Mesothelial cell of epicardium (in vitro differentiated cells): ENCODE results near the gene LEAP2. TPM values are rescaled to one million over a fixed set of nuclear protein-coding genes. Genes with fewer than 3 reads are reported as not detected.
A peak's percentile ranks its signal among the peaks of the same experiment; 100 is the strongest.

ENCODE experiments used
- DNase-seq, 2 experiments: peaks; one replicate each; pipeline ENCODE4 v3.0.0; 2021; ENCODE audit warnings: low spot score in 2 of 2; ENCODE audit not compliant: unreplicated experiment in 2 of 2
- H3K27ac Mint-ChIP-seq: 2 replicates; pipeline ENCODE4 v1.8.0; 2021; ENCODE audit warnings: mixed read lengths
- H3K27me3 Mint-ChIP-seq: 2 replicates; pipeline ENCODE4 v1.8.0; 2021; ENCODE audit warnings: low read depth, mixed read lengths
- H3K36me3 Mint-ChIP-seq: 2 replicates; pipeline ENCODE4 v1.8.0; 2021; ENCODE audit warnings: mixed read lengths
- H3K4me1 Mint-ChIP-seq: 2 replicates; pipeline ENCODE4 v1.8.0; 2021; ENCODE audit warnings: mixed read lengths
- H3K4me3 Mint-ChIP-seq: 2 replicates; pipeline ENCODE4 v1.8.0; 2021; ENCODE audit warnings: mild to moderate bottlenecking, moderate library complexity, mixed read lengths
- H3K9me3 Mint-ChIP-seq: 2 replicates; pipeline ENCODE4 v1.8.0; 2021; ENCODE audit warnings: mixed read lengths
- CTCF ChIP-seq: fragments of 200-600 bp; sonication (generic); IDR thresholded peaks from one replicate; pipeline ENCODE4 v1.5.0; 2021; ENCODE audit warnings: antibody characterized with exemption; ENCODE audit not compliant: unreplicated experiment
- total RNA-seq: library from RNA; stranded (reverse); gene quantifications from 3 replicates; pipeline ENCODE4 v1.2.1, GENCODE V29; 2021

Gene LEAP2
- total RNA-seq, 1 donor from 2014 or later, result 2.6 TPM

DNA sequence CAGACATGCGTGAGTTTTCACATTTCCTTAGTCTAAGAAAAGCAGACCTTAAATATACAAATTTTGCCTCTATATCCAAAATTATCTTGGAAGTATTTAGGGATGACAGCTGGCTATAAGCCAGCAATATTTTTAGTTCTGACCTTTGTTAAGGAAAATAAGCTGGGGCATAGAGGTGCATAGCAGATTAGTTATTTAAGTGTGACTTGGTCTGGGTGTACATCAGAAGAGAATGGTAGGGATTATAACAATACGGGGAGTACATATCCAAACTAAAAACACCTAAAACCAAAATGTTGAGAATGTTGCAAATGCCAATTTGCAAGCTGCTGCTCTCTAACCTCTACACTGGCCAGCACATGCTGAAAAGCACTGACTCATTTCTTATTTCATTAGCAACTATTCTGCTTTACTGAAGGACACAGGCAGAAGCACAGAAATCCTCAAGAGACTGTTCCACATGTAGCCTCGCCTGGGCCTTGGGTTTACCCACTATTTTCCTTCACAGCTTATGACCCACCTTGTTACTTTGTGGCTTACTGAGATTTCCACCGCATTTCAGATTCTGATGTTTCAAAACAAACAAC, 22.3 kb downstream of the LEAP2 start:
- no peak for DNase-seq
- H3K4me1 Mint-ChIP-seq, result no peaks in the 10 kb centered on the region
- no peaks in the 10 kb centered on the region for H3K27me3 Mint-ChIP-seq
- H3K9me3 Mint-ChIP-seq, result no peaks in the 10 kb centered on the region
- no peak for TF ChIP-seq CTCF
- no peak overlapping the region for H3K27ac Mint-ChIP-seq
- peaks cover 56% of the 10 kb centered on the region for H3K36me3 Mint-ChIP-seq
- no peak overlapping the region for H3K4me3 Mint-ChIP-seq

DNA sequence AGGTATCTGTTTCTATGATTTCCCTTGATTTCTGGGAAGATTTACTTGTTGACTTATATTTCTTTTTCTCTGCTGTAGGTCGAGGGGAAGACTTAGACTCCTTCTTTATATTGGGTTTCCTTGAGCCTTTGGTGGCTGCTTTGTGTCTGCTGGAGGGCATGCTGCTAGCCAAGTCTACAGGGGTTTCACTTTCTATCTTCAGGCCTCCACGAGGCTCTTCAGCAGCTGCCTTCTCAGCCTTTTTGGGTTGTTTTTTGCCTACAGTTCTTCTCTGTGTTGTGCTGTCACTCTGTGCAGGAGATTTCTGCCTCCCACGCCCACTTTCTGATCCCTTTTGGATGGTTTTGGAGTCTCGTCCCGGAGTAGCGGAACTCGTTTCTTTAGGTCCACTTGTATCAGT, 23.2 kb downstream of the LEAP2 start:
- peaks cover 60% of the 10 kb centered on the region for H3K36me3 Mint-ChIP-seq
- no peak overlapping the region for H3K27ac Mint-ChIP-seq
- H3K4me1 Mint-ChIP-seq, result no peaks in the 10 kb centered on the region
- no peaks in the 10 kb centered on the region for H3K27me3 Mint-ChIP-seq
- TF ChIP-seq CTCF, result no peak
- no peak overlapping the region for H3K4me3 Mint-ChIP-seq
- H3K9me3 Mint-ChIP-seq, result no peaks in the 10 kb centered on the region
- DNase-seq, result no peak

GRCh38 chr5:132898094-132898493, 24.6 kb downstream of the LEAP2 start:
- no peaks in the 10 kb centered on the region for H3K9me3 Mint-ChIP-seq
- no peak overlapping the region for H3K27ac Mint-ChIP-seq
- no peak for DNase-seq
- no peak overlapping the region for H3K4me3 Mint-ChIP-seq
- H3K4me1 Mint-ChIP-seq, result no peaks in the 10 kb centered on the region
- no peaks in the 10 kb centered on the region for H3K27me3 Mint-ChIP-seq
- peaks cover 50% of the 10 kb centered on the region for H3K36me3 Mint-ChIP-seq
- TF ChIP-seq CTCF, result no peak

DNA sequence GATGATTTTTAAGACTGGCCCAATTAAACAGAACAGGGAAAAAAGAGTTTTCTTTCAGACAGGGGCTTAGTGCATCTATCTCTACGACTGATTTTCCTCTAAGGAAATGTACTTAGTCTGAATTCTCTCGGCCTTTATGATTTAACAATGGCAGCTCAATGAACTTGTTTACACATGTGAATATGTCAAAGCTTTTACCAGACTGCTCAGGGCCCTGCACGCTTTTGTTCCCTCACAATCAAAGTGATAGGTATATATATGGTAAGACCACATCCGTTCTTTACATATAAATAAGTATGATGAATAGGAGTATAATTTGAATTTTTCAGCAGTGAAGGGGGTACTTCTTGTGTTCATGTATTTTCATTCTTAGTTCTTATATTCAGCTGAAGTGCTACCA, 27.6 kb downstream of the LEAP2 start:
- peaks cover 41% of the 10 kb centered on the region for H3K36me3 Mint-ChIP-seq
- TF ChIP-seq CTCF, result no peak
- no peaks in the 10 kb centered on the region for H3K27me3 Mint-ChIP-seq
- no peaks in the 10 kb centered on the region for H3K9me3 Mint-ChIP-seq
- no peak for DNase-seq
- H3K4me1 Mint-ChIP-seq, result no peaks in the 10 kb centered on the region
- H3K4me3 Mint-ChIP-seq, result no peak overlapping the region
- H3K27ac Mint-ChIP-seq, result no peak overlapping the region

- no peak for TF ChIP-seq CTCF
- Mint-ChIP-seq H3K4me3 (no peak overlapping the region), H3K27me3 (no peaks in the 10 kb centered on the region), H3K9me3 (no peaks in the 10 kb centered on the region), H3K36me3 (peaks cover 34% of the 10 kb centered on the region), H3K4me1 (no peaks in the 10 kb centered on the region), H3K27ac (no peak overlapping the region)
- no peak for DNase-seq
Observed at GRCh38 chr5:132901730-132902129, 28.3 kb downstream of the LEAP2 start.

DNA sequence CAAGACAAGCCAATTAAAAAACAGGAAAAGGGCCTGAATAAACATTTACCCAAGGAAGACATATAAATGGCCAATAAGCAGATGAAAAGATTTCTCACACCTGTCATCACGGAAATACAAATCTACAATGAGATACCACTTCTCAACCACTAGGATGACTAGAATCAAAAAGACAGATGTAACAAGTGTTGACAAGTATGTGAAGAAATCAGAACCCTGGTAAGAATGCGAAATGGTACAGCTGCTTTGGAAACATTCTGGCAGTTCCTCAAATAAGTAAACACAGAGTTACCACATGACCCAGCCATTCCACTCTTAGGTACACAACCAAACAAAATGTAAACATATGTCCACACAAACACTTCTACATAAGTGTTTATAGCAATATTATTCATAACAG, 32.5 kb downstream of the LEAP2 start:
- H3K36me3 Mint-ChIP-seq, result peaks cover 21% of the 10 kb centered on the region

More for the DNA sequence above, 32.5 kb downstream of the LEAP2 start:
- no peaks in the 10 kb centered on the region for H3K9me3 Mint-ChIP-seq
- H3K4me1 Mint-ChIP-seq, result no peaks in the 10 kb centered on the region
- no peak overlapping the region for H3K4me3 Mint-ChIP-seq
- DNase-seq, result no peak
- no peaks in the 10 kb centered on the region for H3K27me3 Mint-ChIP-seq
- TF ChIP-seq CTCF, result peak; percentile 35
- H3K27ac Mint-ChIP-seq, result no peak overlapping the region
